Activated CD4-positive, alpha-beta memory T cell treated with anti-CD3 and anti-CD28 coated beads for 36 hours (primary cell): ENCODE data around the gene KAT6B. TPM values are rescaled to one million over a fixed set of nuclear protein-coding genes. Genes with fewer than 3 reads are reported as not detected.

ENCODE experiments used
- CTCF ChIA-PET: fragments of 350-600 bp; sonication (Branson Sonifier 250); formaldehyde crosslinking; loops from one replicate; lab custom pipeline; 2021; ENCODE audit warnings: antibody characterized with exemption, inconsistent platforms; lab: Charles Lee
- POLR2A ChIA-PET: fragments of 350-600 bp; sonication (Branson Sonifier 250); formaldehyde crosslinking; loops from one replicate; lab custom pipeline; 2021; ENCODE audit warnings: antibody characterized with exemption; lab: Charles Lee
- DNase-seq: peaks from one replicate; pipeline ENCODE4 v3.0.0-alpha.2; 2020
- H3K27ac Mint-ChIP-seq: one replicate; pipeline ENCODE4 v1.8.0; 2021; ENCODE audit warnings: mixed read lengths
- H3K27me3 Mint-ChIP-seq: one replicate; pipeline ENCODE4 v1.8.0; 2021; ENCODE audit warnings: mixed read lengths
- H3K36me3 Mint-ChIP-seq: one replicate; pipeline ENCODE4 v1.8.0; 2021; ENCODE audit warnings: mixed read lengths
- H3K4me1 Mint-ChIP-seq: one replicate; pipeline ENCODE4 v1.8.0; 2021; ENCODE audit warnings: low read depth, mixed read lengths
- H3K4me3 Mint-ChIP-seq: one replicate; pipeline ENCODE4 v1.8.0; 2021; ENCODE audit warnings: mild to moderate bottlenecking, mixed read lengths
- H3K9me3 Mint-ChIP-seq: one replicate; pipeline ENCODE4 v1.8.0; 2021; ENCODE audit warnings: mixed read lengths
- intact Hi-C: fragments of 100-400 bp; cut with micrococcal nuclease; formaldehyde crosslinking; loops from one replicate; pipeline ENCODE4 v1.15.1; 2023
- total RNA-seq, 2 experiments: library from RNA; stranded (reverse); gene quantifications; one replicate each; pipeline ENCODE4 v1.2.3, GENCODE V29; 2021

Gene KAT6B
- total RNA-seq, 2 experiments from 2014 or later: 17.4 to 20.5 TPM

DNA sequence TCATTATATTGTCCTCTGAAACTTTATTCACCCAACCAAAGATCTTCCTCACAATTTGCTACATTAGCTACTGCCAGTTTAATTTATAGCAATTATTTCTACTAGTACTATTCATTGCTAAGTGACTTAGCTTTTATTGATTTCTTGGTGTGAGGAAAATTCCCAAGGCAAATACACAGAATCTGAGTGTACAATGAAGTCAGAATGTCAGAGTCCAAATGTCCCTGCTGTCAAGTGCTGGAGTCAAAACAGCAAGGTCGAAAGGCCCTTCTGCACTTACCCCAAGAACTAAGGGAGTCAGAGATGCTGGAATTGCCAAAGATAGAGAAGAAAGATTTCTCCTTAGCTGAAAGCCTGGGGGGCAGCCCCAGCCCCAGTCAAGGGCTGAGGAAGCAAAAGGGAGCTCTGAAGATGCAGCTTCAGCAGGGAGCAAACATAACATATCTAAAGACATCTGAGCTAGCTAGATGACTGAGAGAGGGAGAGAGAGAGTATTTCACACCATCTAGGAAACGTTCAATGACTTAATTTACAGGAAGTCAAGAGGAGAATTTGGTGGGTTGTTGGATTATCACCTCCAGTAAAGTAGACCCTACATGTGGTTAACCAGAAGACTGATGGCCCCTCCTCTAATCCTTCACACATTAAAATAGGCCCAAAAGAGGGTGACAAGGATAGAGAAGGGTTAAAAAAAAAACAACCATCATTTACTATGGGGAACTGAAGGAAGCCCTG lies 248.5 kb downstream of the KAT6B start:
- Mint-ChIP-seq H3K36me3 (no peaks in the 10 kb centered on the region), H3K27me3 (no peaks in the 10 kb centered on the region), H3K27ac (no peak overlapping the region), H3K4me1 (peaks cover 9% of the 10 kb centered on the region), H3K9me3 (no peaks in the 10 kb centered on the region), H3K4me3 (no peak overlapping the region)
- no peak for DNase-seq
- CTCF ChIA-PET: no interaction called here
- POLR2A ChIA-PET: no interaction called here
- intact Hi-C loops: no loop called here

DNA sequence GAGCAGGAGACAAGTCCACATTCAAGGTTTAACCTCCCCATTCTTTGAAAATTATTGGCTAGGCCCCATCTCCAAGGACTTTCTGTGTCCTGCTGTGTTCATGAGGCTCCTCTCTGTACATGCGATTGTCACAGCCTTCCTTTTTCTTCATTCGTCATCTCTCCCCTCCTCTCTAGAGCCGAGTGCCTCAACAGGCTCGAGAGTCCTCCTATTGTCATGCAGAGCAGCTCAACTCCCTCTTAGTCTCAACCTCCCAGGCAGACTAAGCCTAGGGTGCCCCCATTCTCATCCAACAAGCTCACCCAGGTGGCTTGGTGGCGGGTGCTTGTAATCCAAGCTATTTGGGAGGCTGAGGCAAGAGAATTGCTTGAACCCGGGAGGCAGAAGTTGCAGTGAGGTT lies 249.9 kb downstream of the KAT6B start:
- Mint-ChIP-seq H3K27me3 (no peaks in the 10 kb centered on the region), H3K4me3 (no peak overlapping the region), H3K4me1 (no peaks in the 10 kb centered on the region), H3K27ac (no peak overlapping the region), H3K9me3 (peaks cover 5% of the 10 kb centered on the region), H3K36me3 (no peaks in the 10 kb centered on the region)
- ChIA-PET POLR2A (no interaction called here), CTCF (no interaction called here)
- intact Hi-C loops: no loop called here
- no peak for DNase-seq

DNA sequence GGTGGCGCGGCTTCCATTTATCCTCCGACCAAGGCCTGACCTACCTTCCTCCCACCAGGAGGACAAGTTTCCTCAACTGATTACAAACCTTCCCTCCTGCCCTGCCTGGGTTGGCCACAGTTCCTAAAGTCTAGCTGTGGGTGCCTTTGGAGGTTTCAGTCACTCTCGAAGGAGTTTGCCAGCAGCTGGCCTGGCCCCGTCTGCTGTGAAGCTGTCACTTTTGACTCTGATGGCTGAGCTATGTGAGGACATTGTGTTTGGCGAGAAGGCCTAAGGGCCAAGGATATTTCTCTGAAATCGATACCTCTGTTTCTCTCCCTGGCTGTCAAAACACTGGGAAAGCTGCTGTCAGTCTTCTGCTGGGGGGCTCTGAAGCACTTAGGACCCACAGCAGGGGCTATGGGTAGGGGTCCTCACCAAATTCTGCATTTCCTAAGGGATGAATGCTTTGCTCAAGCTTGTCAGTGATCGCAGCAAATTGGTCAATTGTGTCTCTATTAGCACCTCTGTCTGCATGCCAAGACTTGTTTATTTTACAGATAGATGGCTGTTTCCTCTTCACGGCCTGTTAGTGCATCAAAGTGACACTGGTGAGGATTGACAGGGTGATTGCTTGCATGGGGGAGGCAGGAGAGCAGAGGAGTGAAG lies 253.2 kb downstream of the KAT6B start:
- no peak overlapping the region for H3K27ac Mint-ChIP-seq
- CTCF ChIA-PET: no interaction called here
- H3K27me3 Mint-ChIP-seq: no peaks in the 10 kb centered on the region
- H3K4me3 Mint-ChIP-seq: no peak overlapping the region
- H3K4me1 Mint-ChIP-seq: no peaks in the 10 kb centered on the region
- intact Hi-C loops: no loop called here
- no peak for DNase-seq
- H3K36me3 Mint-ChIP-seq: no peaks in the 10 kb centered on the region
- peaks cover 10% of the 10 kb centered on the region for H3K9me3 Mint-ChIP-seq
- POLR2A ChIA-PET: no interaction called here

DNA sequence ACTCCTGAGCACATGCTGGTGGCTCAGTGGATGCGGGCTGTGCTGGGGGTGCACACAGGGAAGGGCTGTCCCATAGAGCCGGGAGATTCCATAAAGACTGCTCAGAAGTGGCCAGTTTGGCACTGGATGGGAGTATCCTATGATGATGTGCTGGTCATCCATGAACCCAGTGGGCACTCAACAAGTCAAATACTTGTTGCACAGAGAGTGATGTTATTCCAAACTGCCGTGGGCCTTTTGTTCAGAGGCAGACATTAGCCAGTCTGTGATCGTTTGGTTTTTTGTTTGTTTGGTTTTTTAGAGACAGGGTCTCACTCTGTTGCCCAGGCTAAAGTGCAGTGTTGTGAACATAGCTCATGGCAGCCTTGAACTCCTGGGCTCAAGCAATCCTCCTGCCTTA lies 254.2 kb downstream of the KAT6B start:
- intact Hi-C loops: no loop called here
- CTCF ChIA-PET: no interaction called here

DNA sequence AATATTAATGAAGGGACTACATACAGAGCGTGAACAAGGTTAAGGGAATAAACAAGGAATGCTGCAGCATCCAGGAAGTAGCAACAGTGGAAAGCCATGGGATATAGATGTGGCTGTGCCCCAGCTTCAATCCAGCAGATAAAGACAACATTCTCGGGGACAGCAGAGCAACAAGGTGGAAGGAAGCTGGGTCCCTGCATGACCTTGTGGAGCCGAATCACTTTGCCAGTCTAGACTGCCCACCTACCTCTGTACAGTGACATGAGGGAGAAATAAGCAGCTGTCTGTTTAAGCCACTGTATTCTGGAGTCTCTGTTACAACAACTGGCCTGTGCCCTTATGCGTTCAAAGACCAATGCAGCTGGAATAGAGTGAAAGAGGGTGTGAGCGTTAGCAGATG lies 255.0 kb downstream of the KAT6B start:
- no peaks in the 10 kb centered on the region for H3K27me3 Mint-ChIP-seq
- H3K27ac Mint-ChIP-seq: no peak overlapping the region
- intact Hi-C loops: no loop called here
- no peak for DNase-seq
- no peak overlapping the region for H3K4me3 Mint-ChIP-seq
- ChIA-PET POLR2A (no interaction called here), CTCF (interaction anchor here (1.8 kb wide), 1 partner anchor 17 kb away, joined by 7 read pairs; no protein-coding TSS in a partner anchor)
- no peaks in the 10 kb centered on the region for H3K4me1 Mint-ChIP-seq
- no peaks in the 10 kb centered on the region for H3K36me3 Mint-ChIP-seq
- H3K9me3 Mint-ChIP-seq: peaks cover 10% of the 10 kb centered on the region

More for the DNA sequence above, 254.2 kb downstream of the KAT6B start:
- no peaks in the 10 kb centered on the region for H3K27me3 Mint-ChIP-seq
- no peak overlapping the region for H3K27ac Mint-ChIP-seq
- no peaks in the 10 kb centered on the region for H3K4me1 Mint-ChIP-seq
- POLR2A ChIA-PET: no interaction called here
- no peaks in the 10 kb centered on the region for H3K36me3 Mint-ChIP-seq
- no peak for DNase-seq
- H3K4me3 Mint-ChIP-seq: no peak overlapping the region
- H3K9me3 Mint-ChIP-seq: peaks cover 10% of the 10 kb centered on the region
